Peyer's patch (tissue), 4 donors: ENCODE measurements around the gene TMEM163.

ENCODE experiments used
- CTCF ChIP-seq, 6 experiments: fragments of 450-650 bp in 4 of 6; fragments of 200-600 bp in 2 of 6; sonication (generic) in 1 of 6; IDR thresholded peaks; one replicate each; pipeline ENCODE4 v1.5.1; 2017 to 2019; ENCODE audit warnings: antibody characterized with exemption in 6 of 6, mild to moderate bottlenecking in 3 of 6, moderate library complexity in 1 of 6
- POLR2A ChIP-seq, 2 donors: fragments of 450-650 bp; IDR thresholded peaks; one replicate each; pipeline ENCODE4 v1.5.1; 2017; ENCODE audit warnings: antibody characterized with exemption in 2 of 2, mild to moderate bottlenecking in 2 of 2, moderate library complexity in 2 of 2

- TF ChIP-seq CTCF (IDR thresholded peaks at IDR 0.05), result no peak
- no peak for TF ChIP-seq POLR2A (IDR thresholded peaks at IDR 0.05)
These were observed 26.3 kb downstream of the TMEM163 start for GRCh38 chr2:134692499-134692898.
